ENCODE measurements around the gene KLRC3.
"Not testable (repeated sequence)": the region's sequence is repeated elsewhere in the genome, so short reads cannot be mapped to it uniquely, and the experiment has no call there.

Gene KLRC3

GRCh38 chr12:10368206-10369171 is 51.9 kb downstream of the KLRC3 start:
- no peak for DNase-seq (ENCODE audit: low spot score)

GRCh38 chr12:10367714-10368113 is 52.7 kb downstream of the KLRC3 start:
- DNase-seq (ENCODE audit: low spot score): not testable (repeated sequence)

- no peak for DNase-seq (ENCODE audit: low spot score)
These were observed 53.5 kb downstream of the KLRC3 start for GRCh38 chr12:10366875-10367274.

GRCh38 chr12:10365696-10366405 is 54.5 kb downstream of the KLRC3 start:
- no peak for DNase-seq (ENCODE audit: low spot score)

GRCh38 chr12:10364815-10365622 is 55.4 kb downstream of the KLRC3 start:
- DNase-seq (ENCODE audit: low spot score): peak; percentile 68

GRCh38 chr12:10363914-10364814 is 56.2 kb downstream of the KLRC3 start:
- peak; percentile 27 for DNase-seq (ENCODE audit: low spot score)

GRCh38 chr12:10363658-10363913 is 56.8 kb downstream of the KLRC3 start:
- no peak for DNase-seq (ENCODE audit: low spot score)

- no peak for DNase-seq (ENCODE audit: low spot score)
These were observed 57.4 kb downstream of the KLRC3 start for GRCh38 chr12:10362828-10363657.

GRCh38 chr12:10362325-10362724 is 58.1 kb downstream of the KLRC3 start:
- no peak for DNase-seq (ENCODE audit: low spot score)

Data from CD4-positive, alpha-beta T cell treated with Interleukin-6 at 100 ng/mL for 8 hours (primary cell).